ENCODE measurements around the gene IL10RA. TPM values are rescaled to one million over a fixed set of nuclear protein-coding genes. Genes with fewer than 3 reads are reported as not detected.

The IL10RA gene
- total and polyA plus RNA-seq, 9 of the 15 experiments (the other 6 are each of a cell fraction or from before 2014, with no cell fraction given): 0.17 to 17.3 (median 2.9) TPM

DNA sequence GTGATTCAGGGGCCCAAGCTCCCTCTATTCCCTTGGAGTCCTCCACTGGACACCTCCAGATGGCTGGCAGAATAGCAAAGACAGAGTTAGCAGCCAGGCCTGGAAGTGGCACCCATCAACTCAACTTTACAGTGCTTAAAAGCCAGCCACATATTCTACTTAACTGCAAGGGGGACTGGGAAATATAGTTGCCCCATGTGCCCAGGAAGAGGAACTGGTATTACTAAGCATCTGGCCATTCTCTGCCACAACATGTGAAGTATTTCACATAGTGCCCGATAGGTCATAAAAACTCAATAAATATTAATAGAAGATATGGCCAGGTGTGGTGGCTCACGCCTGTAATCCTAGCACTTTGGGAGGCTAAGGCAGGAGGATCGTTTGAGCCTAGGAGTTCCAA lies 5.5 kb upstream of the IL10RA start (continued):
- TF ChIP-seq KAT7 (CRISPR knock-in tag; IDR thresholded peaks at IDR 0.05; ENCODE audit: borderline replicate concordance): no peak
- TF ChIP-seq, protein P1, sequence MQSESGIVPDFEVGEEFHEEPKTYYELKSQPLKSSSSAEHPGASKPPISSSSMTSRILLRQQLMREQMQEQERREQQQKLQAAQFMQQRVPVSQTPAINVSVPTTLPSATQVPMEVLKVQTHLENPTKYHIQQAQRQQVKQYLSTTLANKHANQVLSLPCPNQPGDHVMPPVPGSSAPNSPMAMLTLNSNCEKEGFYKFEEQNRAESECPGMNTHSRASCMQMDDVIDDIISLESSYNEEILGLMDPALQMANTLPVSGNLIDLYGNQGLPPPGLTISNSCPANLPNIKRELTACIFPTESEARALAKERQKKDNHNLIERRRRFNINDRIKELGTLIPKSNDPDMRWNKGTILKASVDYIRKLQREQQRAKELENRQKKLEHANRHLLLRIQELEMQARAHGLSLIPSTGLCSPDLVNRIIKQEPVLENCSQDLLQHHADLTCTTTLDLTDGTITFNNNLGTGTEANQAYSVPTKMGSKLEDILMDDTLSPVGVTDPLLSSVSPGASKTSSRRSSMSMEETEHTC (IDR thresholded peaks at IDR 0.05): no peak
- TF ChIP-seq MYBL2 (IDR thresholded peaks at IDR 0.05; ENCODE audit: low read depth): no peak
- TF ChIP-seq MYBL2 (CRISPR knock-in tag; IDR thresholded peaks at IDR 0.05; ENCODE audit: borderline replicate concordance): no peak
- TF ChIP-seq ATF7 (IDR thresholded peaks at IDR 0.05): no peak
- TF ChIP-seq NONO (IDR thresholded peaks at IDR 0.05; ENCODE audit: low read depth in 2 of 2, low read length in 1 of 2): no peak
- TF ChIP-seq ZC3H4 (CRISPR knock-in tag; IDR thresholded peaks at IDR 0.05; ENCODE audit: borderline replicate concordance): no peak
- TF ChIP-seq ZNF583 (CRISPR knock-in tag; IDR thresholded peaks at IDR 0.05): no peak

DNA sequence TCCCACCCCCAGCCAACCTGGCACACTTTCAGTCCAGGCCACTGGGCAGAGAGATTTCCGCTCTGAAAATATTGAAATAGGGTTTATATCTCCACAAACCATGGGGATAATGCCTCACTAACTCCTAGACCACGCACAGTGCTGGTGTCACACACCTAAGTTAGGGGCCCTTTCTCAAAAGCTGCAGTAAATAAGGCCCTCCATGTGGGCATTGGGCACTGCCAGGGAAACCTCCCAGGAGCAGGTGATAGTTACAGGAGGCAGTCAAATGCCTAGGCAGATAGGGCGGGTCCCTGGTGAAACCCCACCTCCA lies 3.1 kb upstream of the IL10RA start:
- no peak for FAIRE-seq
- 59% methylated on average over 3 of the region's 3 CpGs for WGBS (ENCODE audit: insufficient coverage, low coverage, missing lambda C conversion rate)
- Histone ChIP-seq H3K4me3 (no peak overlapping the region), H3K79me2 (ENCODE audit: control insufficient read depth, insufficient read depth, low read length) (peaks cover 3% of the 10 kb centered on the region; the same call in 1 of the 3 replicates), H2AFZ (ENCODE audit: low read depth, low read length) (no peak overlapping the region), H3K4me2 (ENCODE audit: insufficient read depth, low read length) (no peak overlapping the region), H3K27ac (ENCODE audit: extremely low read depth, low read depth, low read length) (no peak overlapping the region), H3K4me1 (replicated peaks in 1 of 2; ENCODE audit: control insufficient read depth in 2 of 2, insufficient read depth in 2 of 2, low read length in 2 of 2) (peaks cover 23 to 30% of the 10 kb centered on the region in 2 experiments), H4K20me1 (replicated peaks; ENCODE audit: control insufficient read depth, insufficient read depth, low read length) (no peaks in the 10 kb centered on the region), H3K9me3 (replicated peaks; ENCODE audit: control insufficient read depth, insufficient read depth, low read depth, low read length) (no peaks in the 10 kb centered on the region), H3K9ac (ENCODE audit: insufficient read depth in 1 of 2, low read depth in 2 of 2, low read length in 2 of 2) (no peak overlapping the region), H3K9me1 (ENCODE audit: control insufficient read depth, insufficient read depth, low read length) (no peaks in the 10 kb centered on the region), H3K36me3 (ENCODE audit: control insufficient read depth, insufficient read depth, low read length) (no peaks in the 10 kb centered on the region), H3K27me3 (ENCODE audit: control insufficient read depth in 2 of 2, insufficient read depth in 2 of 2, low read length in 2 of 2) (no peaks in the 10 kb centered on the region; a peak in 1 of 5 replicates)
- no peak for ATAC-seq
- TF ChIP-seq ARHGAP35 (IDR thresholded peaks at IDR 0.05; ENCODE audit: partially characterized antibody) (no peak), KDM5B (IDR thresholded peaks at IDR 0.05; ENCODE audit: insufficient replicate concordance, low read depth, low read length) (peak; percentile 30), EGR1 (conservative IDR thresholded peaks at IDR 0.05) (0 out of 2 replicates have a peak, but pooled peaks have one; percentile 7), RUNX1 (IDR thresholded peaks at IDR 0.05; ENCODE audit: low read depth) (no peak), MCM3 (IDR thresholded peaks at IDR 0.05) (no peak)
- TF ChIP-seq, protein P2, sequence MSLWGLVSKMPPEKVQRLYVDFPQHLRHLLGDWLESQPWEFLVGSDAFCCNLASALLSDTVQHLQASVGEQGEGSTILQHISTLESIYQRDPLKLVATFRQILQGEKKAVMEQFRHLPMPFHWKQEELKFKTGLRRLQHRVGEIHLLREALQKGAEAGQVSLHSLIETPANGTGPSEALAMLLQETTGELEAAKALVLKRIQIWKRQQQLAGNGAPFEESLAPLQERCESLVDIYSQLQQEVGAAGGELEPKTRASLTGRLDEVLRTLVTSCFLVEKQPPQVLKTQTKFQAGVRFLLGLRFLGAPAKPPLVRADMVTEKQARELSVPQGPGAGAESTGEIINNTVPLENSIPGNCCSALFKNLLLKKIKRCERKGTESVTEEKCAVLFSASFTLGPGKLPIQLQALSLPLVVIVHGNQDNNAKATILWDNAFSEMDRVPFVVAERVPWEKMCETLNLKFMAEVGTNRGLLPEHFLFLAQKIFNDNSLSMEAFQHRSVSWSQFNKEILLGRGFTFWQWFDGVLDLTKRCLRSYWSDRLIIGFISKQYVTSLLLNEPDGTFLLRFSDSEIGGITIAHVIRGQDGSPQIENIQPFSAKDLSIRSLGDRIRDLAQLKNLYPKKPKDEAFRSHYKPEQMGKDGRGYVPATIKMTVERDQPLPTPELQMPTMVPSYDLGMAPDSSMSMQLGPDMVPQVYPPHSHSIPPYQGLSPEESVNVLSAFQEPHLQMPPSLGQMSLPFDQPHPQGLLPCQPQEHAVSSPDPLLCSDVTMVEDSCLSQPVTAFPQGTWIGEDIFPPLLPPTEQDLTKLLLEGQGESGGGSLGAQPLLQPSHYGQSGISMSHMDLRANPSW (CRISPR knock-in tag; IDR thresholded peaks at IDR 0.05): no peak
- TF ChIP-seq, protein P3, sequence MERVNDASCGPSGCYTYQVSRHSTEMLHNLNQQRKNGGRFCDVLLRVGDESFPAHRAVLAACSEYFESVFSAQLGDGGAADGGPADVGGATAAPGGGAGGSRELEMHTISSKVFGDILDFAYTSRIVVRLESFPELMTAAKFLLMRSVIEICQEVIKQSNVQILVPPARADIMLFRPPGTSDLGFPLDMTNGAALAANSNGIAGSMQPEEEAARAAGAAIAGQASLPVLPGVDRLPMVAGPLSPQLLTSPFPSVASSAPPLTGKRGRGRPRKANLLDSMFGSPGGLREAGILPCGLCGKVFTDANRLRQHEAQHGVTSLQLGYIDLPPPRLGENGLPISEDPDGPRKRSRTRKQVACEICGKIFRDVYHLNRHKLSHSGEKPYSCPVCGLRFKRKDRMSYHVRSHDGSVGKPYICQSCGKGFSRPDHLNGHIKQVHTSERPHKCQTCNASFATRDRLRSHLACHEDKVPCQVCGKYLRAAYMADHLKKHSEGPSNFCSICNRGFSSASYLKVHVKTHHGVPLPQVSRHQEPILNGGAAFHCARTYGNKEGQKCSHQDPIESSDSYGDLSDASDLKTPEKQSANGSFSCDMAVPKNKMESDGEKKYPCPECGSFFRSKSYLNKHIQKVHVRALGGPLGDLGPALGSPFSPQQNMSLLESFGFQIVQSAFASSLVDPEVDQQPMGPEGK (CRISPR knock-in tag; IDR thresholded peaks at IDR 0.05; ENCODE audit: borderline replicate concordance): no peak
- POLR2A ChIA-PET: interaction anchor here (0.7 kb wide), 1 partner anchor 9 kb away, joined by 3 read pairs; no protein-coding TSS in a partner anchor
- in situ Hi-C loops (cut with MboI): no loop called here
- intact Hi-C loops (cut with micrococcal nuclease): no loop called here
- CTCF ChIA-PET (ENCODE audit: low intra/inter-chr PET ratio): no interaction called here
- no TSS peak for BruUV-seq (replicated peaks)
- no peak for DNase-seq (ENCODE audit: extremely low read depth in 1 of 4, low spot score in 3 of 4)
